Stimulated activated CD4-positive, alpha-beta T cell treated with anti-CD3 and anti-CD28 coated beads, TNF-alpha, amount 100 ng/mL, for 24 hours (primary cell): Measurements from ENCODE around the gene PHC1.

Experiments
- DNase-seq, 3 experiments: peaks; one replicate each; pipeline ENCODE4 v3.0.0-alpha.2; 2020; ENCODE audit warnings: low read depth in 3 of 3

The PHC1 gene

DNA sequence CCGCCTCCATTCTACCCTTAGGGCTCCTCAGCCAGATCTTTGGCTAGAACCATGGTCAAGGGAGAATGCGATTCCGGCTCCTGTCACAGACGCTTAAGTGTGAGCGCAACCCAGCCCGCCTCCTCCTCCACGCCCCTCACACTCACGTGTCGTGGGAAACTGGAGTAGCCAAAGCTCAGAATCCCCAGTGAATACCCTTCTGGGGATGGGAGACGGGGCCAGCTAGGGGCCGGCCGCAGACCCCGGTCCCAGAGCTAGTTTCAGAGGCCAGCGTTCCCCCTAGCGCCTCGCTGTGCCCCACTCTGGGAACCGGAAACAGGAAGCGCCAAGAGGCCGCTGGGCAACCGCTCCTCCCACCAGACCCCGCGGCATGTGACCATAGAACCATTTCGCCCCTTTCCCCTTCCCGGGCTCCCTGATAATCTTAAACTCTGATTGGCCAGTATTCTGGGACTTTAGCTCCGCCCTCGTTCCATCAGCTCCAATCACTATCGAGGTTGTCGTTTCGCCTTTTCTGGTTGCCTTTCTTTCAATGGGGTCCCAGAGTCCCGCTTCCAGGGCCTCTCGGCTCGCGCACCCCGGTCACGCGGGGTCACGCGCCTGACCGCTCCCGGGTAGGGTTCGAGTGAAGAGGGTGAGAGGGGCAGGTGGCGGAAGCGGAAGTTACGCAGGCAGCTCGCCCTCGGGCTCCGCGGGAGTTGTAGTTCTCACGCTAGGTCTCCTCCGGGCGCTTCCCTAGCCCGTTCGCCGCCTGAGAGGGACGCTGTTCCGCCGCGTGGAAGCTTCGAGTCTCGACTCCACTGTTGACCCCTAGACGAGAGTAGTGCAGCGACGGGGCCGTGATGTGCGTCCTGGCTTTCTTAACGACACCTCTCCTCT lies 35.3 kb downstream of the PHC1 start, which contains the start of gene M6PR:
Gene M6PR, minus strand, starts transcription at position 304 of the 879 bp plus-strand sequence. CDS start 3,241 bp downstream, outside the sequence.
- DNase-seq = peak; percentile 85 to 92 (median 85)

DNA sequence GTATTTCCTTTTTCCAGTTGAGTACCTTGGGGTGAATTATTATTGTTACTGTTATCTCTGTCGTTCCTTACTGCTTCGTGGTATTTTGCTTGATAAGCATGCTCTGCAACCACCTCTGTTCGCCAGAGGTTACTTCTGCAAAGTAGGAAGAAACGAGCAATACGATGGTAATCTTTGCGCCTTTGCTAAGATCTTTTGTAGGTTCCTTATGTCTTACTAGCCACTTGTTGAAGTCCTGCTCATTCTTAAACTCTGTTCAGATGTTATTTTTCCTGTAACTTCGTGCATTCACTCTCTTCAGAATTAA lies 35.9 kb downstream of the PHC1 start:
- no peak for DNase-seq

- DNase-seq = no peak
Measured at GRCh38 chr12:8950702-8951478, 36.6 kb downstream of the PHC1 start.

DNA sequence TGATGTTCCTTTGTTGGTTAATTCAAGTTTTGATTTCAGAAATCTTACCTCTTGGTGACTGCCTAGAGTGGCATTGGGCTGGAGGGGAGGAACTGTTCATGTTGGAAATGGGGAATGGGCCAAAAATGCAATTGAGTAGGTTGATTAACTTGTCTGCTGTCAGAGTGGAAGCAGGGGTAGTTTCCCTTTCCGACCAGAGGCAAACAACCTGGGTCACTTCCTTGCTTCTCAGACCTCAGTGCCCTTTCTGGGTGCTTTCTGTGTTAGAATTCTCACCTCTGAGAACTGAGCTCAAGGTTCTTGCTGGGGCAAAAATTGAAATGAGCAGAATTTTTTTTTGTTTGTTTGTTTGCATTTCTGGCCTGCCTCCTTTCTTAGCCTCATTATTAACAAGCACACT lies 37.4 kb downstream of the PHC1 start:
- DNase-seq = no peak

DNA sequence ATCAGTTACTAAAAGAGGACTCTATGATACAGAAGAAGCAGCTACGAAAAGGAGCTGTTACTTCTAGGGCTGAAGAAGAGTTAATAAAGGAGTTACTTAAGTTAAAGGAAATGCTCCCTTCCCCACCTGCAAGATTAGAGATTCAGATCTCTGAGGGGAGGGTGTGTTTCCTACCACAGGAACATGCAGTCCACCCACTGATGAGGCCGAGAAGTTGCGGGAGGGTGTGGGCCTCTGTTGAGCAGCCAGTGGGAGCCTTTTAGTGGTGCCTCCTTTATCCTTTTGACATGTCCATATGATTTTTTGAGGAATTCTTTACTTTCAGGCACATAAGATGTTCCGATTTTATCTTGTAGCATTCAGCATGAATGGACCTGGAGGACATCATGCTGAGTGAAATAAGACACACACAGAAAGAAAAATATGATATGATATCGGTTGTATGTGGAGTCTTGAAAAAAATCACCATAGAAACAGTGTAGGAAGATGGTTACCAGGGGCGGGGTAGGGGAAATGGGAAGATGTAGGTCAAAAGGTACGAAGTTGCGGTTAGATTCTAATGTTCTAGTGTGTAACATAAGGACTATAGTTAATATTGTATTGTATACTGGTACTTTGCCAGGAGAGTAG lies 39.6 kb downstream of the PHC1 start:
- peak in 2 of 3 experiments; percentile 25 to 41 for DNase-seq

DNA sequence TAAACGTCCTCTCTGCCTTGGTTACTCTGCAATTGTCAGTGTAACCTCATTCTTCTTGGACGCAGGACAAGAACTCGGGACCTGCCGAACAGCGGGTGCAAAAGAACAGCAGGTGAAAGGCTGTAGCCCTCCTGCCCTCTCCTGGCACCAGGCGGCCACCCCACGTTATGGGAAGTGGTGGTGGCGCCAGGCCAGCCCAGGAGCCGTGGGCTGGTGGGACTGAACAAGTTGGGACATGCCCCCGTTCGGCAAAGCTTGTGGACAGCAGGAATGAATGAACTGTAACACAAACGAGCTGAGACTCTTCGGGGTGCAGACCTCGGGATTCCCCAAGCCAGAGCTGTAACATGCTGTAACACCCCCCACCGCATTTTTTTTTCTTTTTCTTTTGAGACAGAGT lies 41.8 kb downstream of the PHC1 start:
- DNase-seq = no peak

GRCh38 chr12:8956772-8957171 lies 42.5 kb downstream of the PHC1 start:
- DNase-seq = no peak

GRCh38 chr12:8957561-8957960 lies 43.3 kb downstream of the PHC1 start:
- DNase-seq = no peak

DNA sequence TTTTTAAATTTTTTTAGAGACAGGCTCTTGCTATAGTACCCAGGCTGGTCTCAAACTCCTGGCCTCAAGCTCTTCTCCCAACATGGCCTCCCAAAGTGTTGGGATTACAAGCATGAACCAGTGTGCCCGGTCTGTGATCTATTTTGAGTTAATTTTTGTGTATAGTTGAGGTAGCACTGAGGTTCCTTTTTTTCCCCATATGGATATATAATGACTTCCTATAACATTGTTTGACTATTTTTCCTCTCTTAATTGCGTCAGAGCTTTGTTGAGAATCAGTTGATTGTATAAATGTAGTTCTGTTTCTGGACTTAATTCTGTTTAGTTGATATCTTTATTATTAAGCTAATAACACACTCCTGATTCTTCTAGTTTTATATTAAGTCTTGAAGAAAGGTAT lies 43.8 kb downstream of the PHC1 start:
- DNase-seq = no peak

DNA sequence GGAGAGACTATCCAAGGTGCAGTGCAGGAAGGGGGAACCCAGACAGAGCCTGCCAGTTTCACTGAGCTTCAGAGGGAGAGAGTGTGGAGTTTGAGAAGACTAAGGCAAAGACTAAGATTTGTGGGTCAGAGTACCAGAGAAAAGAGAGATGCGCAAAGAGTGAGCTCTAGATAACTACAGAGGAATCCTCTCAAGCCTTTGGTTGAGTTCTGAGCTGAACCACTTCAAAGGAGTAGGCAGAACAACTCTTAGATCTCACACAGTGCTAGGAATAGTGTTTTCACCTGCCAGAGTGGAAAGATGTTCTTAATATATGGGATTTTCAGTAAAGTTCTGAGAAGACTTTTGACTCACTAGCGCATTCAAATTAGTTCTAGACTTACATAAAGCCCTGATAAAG lies 45.9 kb downstream of the PHC1 start:
- no peak for DNase-seq

DNA sequence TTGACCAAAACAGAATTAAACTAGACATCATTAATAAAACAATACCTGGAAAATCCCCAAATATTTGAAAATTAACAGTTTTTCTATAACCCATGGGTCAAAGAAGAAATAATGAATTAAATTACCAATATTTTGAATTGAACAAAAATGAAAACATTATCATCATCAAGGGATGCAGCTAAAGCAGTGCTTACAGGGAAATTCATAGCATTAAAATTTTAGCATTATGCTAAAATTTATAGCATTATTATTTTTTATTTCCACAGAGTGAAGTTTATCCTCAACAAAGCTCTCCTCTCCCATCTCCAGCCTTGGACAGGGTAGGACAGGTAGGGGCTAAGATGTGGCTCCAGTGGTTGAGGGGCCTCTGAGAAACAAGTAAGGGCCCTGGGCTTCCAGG lies 54.5 kb downstream of the PHC1 start:
- DNase-seq = no peak

GRCh38 chr12:8969861-8970411 lies 55.6 kb downstream of the PHC1 start:
- no peak for DNase-seq

GRCh38 chr12:8970432-8970831 lies 56.1 kb downstream of the PHC1 start:
- no peak for DNase-seq

GRCh38 chr12:8980137-8980536 lies 65.8 kb downstream of the PHC1 start:
- DNase-seq = no peak

- no peak for DNase-seq
Measured at GRCh38 chr12:8985213-8985754, 71.0 kb downstream of the PHC1 start.

DNA sequence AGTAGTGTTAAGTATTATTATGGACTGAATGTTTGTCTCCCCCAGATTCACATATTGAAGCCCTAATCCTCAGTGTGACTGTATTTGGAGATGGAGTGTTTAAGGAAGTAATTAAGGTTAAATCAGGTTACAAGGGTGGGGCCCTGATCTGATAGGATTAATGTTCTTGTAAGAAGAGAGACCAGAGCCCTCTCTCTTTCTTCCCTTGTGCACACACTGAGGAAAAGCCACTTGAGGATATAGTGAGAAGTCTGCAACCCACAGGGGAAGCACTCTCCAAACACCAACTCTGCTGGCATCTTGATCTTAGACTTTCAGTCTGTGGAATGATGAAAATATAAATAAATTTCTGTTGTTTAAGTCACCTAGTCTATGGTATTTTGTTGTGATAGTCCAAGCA lies 72.9 kb downstream of the PHC1 start:
- DNase-seq = no peak

DNA sequence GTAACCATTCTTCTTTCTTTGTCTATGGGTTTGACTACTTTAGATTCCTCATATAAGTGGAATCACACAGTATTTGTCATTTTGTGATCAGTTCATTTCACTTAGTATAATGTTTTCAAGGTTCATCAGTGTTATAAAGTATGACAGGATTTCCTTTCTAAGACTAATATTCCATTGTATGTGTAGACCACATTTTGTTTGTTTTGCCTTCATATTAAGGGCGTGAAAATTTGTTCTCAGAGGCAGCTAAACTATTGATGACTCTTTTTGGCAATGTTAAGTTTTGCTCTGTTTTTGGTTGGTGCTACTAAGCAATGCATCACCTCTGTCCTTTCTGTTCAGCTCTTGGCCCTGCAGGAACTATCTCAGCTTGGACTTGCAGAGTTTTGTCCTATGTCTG lies 73.4 kb downstream of the PHC1 start:
- DNase-seq = no peak

- no peak for DNase-seq
Measured at GRCh38 chr12:8989413-8989812, 75.1 kb downstream of the PHC1 start, which contains the start of gene KLRG1. TSS of gene KLRG1 (plus strand) at chr12:8989546. CDS start at chr12:8989636, 90 bp downstream.
